ENCODE measurements around the gene LIG4. TPM values are rescaled to one million over a fixed set of nuclear protein-coding genes. Genes with fewer than 3 reads are reported as not detected.

Gene LIG4
- total and polyA plus RNA-seq, 9 of the 15 experiments (the other 6 are each of a cell fraction or from before 2014, with no cell fraction given), result 1.5 to 7.8 (median 5.1) TPM

DNA sequence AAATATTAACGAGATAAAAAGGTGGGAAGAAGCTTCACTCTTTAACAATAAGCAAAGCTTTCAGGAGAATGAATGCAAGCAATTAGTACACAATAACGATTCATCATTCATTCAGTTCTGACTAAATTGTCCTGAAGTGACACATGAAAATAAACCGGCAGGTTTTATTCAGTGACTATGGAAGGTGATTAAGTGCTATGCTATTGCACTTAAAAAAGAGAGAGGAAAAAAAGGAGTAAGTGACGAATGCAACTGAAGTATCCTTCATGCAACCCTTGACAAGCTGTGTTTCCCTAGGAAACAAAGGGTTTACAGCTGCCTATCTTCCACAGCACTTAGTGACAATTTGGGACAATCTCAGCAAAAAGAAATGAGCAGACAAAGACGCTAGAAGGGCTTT is 1.4 kb downstream of the LIG4 start:
- Histone ChIP-seq H3K4me3 (no peak overlapping the region), H3K27ac (ENCODE audit: extremely low read depth, low read depth, low read length) (no peak overlapping the region), H3K4me1 (replicated peaks in 1 of 2; ENCODE audit: control insufficient read depth in 2 of 2, insufficient read depth in 2 of 2, low read length in 2 of 2) (peaks cover 3 to 6% of the 10 kb centered on the region in 2 experiments; a peak in 2 of 5 replicates), H2AFZ (ENCODE audit: low read depth, low read length) (no peak overlapping the region), H3K9ac (ENCODE audit: insufficient read depth in 1 of 2, low read depth in 2 of 2, low read length in 2 of 2) (no peak overlapping the region), H3K27me3 (ENCODE audit: control insufficient read depth in 2 of 2, insufficient read depth in 2 of 2, low read length in 2 of 2) (no peaks in the 10 kb centered on the region), H3K9me3 (replicated peaks; ENCODE audit: control insufficient read depth, insufficient read depth, low read depth, low read length) (no peaks in the 10 kb centered on the region), H4K20me1 (replicated peaks; ENCODE audit: control insufficient read depth, insufficient read depth, low read length) (no peaks in the 10 kb centered on the region), H3K4me2 (ENCODE audit: insufficient read depth, low read length) (no peak overlapping the region), H3K79me2 (ENCODE audit: control insufficient read depth, insufficient read depth, low read length) (peaks cover 27% of the 10 kb centered on the region), H3K36me3 (ENCODE audit: control insufficient read depth, insufficient read depth, low read length) (peaks cover 10% of the 10 kb centered on the region; the same call in 1 of the 3 replicates), H3K9me1 (ENCODE audit: control insufficient read depth, insufficient read depth, low read length) (no peaks in the 10 kb centered on the region)
- in situ Hi-C loops (cut with MboI), result no loop called here
- intact Hi-C loops (cut with micrococcal nuclease), result no loop called here
- BruUV-seq (replicated peaks), result no TSS peak
- TF ChIP-seq ARHGAP35 (IDR thresholded peaks at IDR 0.05; ENCODE audit: partially characterized antibody), result no peak
- no peak for TF ChIP-seq ZNF696 (CRISPR knock-in tag; conservative IDR thresholded peaks at IDR 0.05)
- TF ChIP-seq, protein P1, sequence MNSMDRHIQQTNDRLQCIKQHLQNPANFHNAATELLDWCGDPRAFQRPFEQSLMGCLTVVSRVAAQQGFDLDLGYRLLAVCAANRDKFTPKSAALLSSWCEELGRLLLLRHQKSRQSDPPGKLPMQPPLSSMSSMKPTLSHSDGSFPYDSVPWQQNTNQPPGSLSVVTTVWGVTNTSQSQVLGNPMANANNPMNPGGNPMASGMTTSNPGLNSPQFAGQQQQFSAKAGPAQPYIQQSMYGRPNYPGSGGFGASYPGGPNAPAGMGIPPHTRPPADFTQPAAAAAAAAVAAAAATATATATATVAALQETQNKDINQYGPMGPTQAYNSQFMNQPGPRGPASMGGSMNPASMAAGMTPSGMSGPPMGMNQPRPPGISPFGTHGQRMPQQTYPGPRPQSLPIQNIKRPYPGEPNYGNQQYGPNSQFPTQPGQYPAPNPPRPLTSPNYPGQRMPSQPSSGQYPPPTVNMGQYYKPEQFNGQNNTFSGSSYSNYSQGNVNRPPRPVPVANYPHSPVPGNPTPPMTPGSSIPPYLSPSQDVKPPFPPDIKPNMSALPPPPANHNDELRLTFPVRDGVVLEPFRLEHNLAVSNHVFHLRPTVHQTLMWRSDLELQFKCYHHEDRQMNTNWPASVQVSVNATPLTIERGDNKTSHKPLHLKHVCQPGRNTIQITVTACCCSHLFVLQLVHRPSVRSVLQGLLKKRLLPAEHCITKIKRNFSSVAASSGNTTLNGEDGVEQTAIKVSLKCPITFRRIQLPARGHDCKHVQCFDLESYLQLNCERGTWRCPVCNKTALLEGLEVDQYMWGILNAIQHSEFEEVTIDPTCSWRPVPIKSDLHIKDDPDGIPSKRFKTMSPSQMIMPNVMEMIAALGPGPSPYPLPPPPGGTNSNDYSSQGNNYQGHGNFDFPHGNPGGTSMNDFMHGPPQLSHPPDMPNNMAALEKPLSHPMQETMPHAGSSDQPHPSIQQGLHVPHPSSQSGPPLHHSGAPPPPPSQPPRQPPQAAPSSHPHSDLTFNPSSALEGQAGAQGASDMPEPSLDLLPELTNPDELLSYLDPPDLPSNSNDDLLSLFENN (IDR thresholded peaks at IDR 0.05; ENCODE audit: low read depth in 2 of 2, low read length in 2 of 2), result no peak
- TF ChIP-seq EP300 (IDR thresholded peaks at IDR 0.05; ENCODE audit: low read length), result no peak
- TF ChIP-seq EHMT2 (IDR thresholded peaks at IDR 0.05), result no peak
- no peak for TF ChIP-seq ETV5 (CRISPR knock-in tag; IDR thresholded peaks at IDR 0.05; ENCODE audit: low read depth)
- TF ChIP-seq TSHZ1 (CRISPR knock-in tag; IDR thresholded peaks at IDR 0.05), result no peak
- TF ChIP-seq ZNF274 (IDR thresholded peaks at IDR 0.05; ENCODE audit: borderline replicate concordance, low read depth, low read length), result no peak
- TF ChIP-seq PREB (CRISPR knock-in tag; IDR thresholded peaks at IDR 0.05), result no peak
- TF ChIP-seq HMGN3 (IDR thresholded peaks at IDR 0.05; ENCODE audit: borderline replicate concordance, extremely low read depth, insufficient read length, low read depth, low read length), result no peak
- TF ChIP-seq ELF2 (CRISPR knock-in tag; IDR thresholded peaks at IDR 0.05), result no peak
- TF ChIP-seq CREB1 (IDR thresholded peaks at IDR 0.05), result no peak
- TF ChIP-seq CREB1 (CRISPR knock-in tag; IDR thresholded peaks at IDR 0.05), result no peak
- TF ChIP-seq ZNF511 (CRISPR knock-in tag; IDR thresholded peaks at IDR 0.05), result no peak
- TF ChIP-seq NFIC (IDR thresholded peaks at IDR 0.05), result no peak
- no peak for TF ChIP-seq TAF9B (IDR thresholded peaks at IDR 0.05; ENCODE audit: partially characterized antibody)
- 80% methylated on average over 4 of the region's 5 CpGs for WGBS (ENCODE audit: insufficient coverage, low coverage, missing lambda C conversion rate)
- ChIA-PET CTCF (ENCODE audit: low intra/inter-chr PET ratio) (no interaction called here), POLR2A (no interaction called here)
- ATAC-seq, result no peak
- no peak for FAIRE-seq
- no peak for DNase-seq (ENCODE audit: extremely low read depth in 1 of 4, low spot score in 3 of 4)
